Adipocyte (in vitro differentiated cells): ENCODE measurements around the gene CYTIP.

Experiments used
- DNase-seq: peaks from one replicate; pipeline ENCODE4 v3.0.0-alpha.2; 2015; ENCODE audit warnings: low read depth
- H3K27me3 ChIP-seq: replicated peaks from 2 replicates; pipeline ENCODE4 v1.7.0; 2013; ENCODE audit warnings: mild to moderate bottlenecking, low read length, moderate library complexity; ENCODE audit not compliant: control insufficient read depth, insufficient read depth
- H3K36me3 ChIP-seq: 2 replicates; pipeline ENCODE4 v1.7.0; 2013; ENCODE audit warnings: low read length, mild to moderate bottlenecking, moderate library complexity; ENCODE audit not compliant: control insufficient read depth, insufficient read depth, severe bottlenecking
- H3K4me1 ChIP-seq: 2 replicates; pipeline ENCODE4 v1.7.0; 2013; ENCODE audit warnings: mild to moderate bottlenecking, low read length, moderate library complexity; ENCODE audit not compliant: control insufficient read depth, insufficient read depth
- H3K4me3 ChIP-seq: 2 replicates; pipeline ENCODE4 v1.7.0; 2013; ENCODE audit warnings: mild to moderate bottlenecking, low read length, moderate library complexity
- H3K9ac ChIP-seq: 2 replicates; pipeline ENCODE4 v1.7.0; 2013; ENCODE audit warnings: mild to moderate bottlenecking, low read length, moderate library complexity
- H3K9me3 ChIP-seq: 2 replicates; pipeline ENCODE4 v1.7.0; 2013; ENCODE audit warnings: mild to moderate bottlenecking, low read length, moderate library complexity; ENCODE audit not compliant: control insufficient read depth

CYTIP gene

DNA sequence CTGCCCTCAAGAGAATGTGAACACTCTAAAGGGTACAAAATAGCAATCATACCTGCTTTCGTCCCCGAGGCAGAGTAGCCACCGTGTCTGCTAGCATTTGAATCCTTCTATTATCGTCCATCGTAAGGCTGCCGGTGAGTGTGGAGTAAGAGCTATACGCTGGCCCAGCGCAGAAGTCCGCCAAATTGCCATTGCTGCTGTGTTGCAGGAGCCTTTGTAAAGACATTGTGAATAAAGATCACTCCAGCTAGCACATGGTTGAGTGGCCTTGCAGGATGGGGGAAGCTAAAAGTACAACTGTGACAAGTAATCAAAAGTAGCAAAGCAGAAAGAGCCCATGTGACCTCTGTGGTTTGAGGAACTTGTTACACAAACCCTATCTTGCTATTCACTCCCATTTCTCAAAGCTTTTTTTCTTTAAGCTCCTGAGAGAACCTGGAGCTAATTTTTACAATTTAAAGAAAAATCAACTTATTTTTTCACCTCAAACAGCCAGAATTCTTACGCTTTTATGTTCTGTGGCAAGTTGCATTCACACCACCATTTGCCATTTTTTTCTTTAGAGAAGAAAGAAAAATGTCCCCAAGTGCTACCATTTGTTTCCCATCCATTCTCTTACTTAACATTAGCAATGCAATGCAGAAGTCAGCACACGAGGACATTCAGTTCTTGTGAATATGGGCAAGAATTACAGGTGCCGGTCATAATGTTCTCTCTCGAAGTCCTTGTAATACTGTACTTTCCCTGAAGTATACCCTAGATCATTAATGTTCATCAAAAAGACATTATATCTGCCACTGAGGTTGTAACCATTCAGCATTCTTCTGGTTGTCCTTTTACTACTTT, at the start of gene CYTIP:
CYTIP (minus strand) TSS at position 295 of the 846 bp plus-strand sequence; CDS start at position 226, 69 bp downstream.
- peaks cover 17% of the 10 kb centered on the region for H3K4me1 ChIP-seq
- H3K36me3 ChIP-seq = no peaks in the 10 kb centered on the region
- no peak for DNase-seq
- H3K27me3 ChIP-seq = no peaks in the 10 kb centered on the region
- H3K9ac ChIP-seq = no peak within 1 kb of the TSS
- H3K4me3 ChIP-seq = no peak within 1 kb of the TSS
- H3K9me3 ChIP-seq = no peaks in the 10 kb centered on the region

DNA sequence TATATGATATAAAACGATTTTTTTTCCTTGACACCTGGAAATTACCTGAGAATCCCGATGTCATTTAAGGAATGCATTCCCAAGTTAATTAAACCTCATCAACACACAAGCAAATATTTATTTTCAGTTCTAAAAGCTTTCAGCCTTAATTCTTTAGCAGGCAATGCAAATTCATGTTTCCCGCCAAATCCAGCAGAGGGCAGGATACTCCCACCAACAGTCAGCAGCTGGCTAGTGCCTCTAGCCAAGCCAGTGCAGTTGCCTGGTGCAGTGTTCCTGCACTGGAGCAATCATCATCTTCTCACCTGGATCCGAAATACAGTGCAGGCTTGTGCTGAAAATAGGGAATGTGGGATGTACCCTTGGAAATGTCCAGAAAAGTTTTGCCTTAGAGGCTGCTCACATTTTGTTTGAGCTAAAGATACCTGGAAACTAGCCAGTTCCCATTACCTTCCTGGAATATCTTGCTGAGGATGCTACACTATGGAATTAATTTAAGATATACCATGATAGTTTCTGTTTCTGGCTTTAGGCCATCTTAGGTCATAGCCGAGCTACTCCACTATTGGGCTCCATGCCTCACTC, 48.4 kb upstream of the CYTIP start:
- Histone ChIP-seq H3K9me3 (no peaks in the 10 kb centered on the region), H3K9ac (no peak overlapping the region), H3K4me3 (no peak overlapping the region), H3K36me3 (no peaks in the 10 kb centered on the region), H3K27me3 (no peaks in the 10 kb centered on the region), H3K4me1 (no peaks in the 10 kb centered on the region)
- peak; percentile 74 for DNase-seq

DNA sequence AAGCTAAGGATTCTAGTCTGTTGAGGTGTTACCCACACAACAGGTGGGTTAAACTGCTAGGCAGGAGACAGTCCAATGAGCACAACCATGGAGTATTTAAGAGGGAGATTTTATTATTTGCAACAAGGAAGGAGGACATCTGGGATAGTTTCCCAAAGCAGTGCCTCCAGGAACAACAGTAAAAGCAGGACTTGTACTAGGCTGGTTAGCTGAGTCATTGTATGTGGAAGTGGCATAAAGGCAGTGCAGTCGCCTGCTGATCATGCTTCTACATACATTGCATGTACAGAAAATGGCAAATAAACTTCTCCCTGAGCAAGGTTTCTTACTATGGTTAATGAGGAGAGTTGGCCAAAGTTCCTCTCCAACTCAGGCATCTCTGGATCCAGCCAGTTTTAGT, 46.1 kb upstream of the CYTIP start:
- DNase-seq = no peak
- no peaks in the 10 kb centered on the region for H3K36me3 ChIP-seq
- H3K9ac ChIP-seq = no peak overlapping the region
- H3K4me3 ChIP-seq = no peak overlapping the region
- H3K9me3 ChIP-seq = no peaks in the 10 kb centered on the region
- no peaks in the 10 kb centered on the region for H3K27me3 ChIP-seq
- no peaks in the 10 kb centered on the region for H3K4me1 ChIP-seq

DNA sequence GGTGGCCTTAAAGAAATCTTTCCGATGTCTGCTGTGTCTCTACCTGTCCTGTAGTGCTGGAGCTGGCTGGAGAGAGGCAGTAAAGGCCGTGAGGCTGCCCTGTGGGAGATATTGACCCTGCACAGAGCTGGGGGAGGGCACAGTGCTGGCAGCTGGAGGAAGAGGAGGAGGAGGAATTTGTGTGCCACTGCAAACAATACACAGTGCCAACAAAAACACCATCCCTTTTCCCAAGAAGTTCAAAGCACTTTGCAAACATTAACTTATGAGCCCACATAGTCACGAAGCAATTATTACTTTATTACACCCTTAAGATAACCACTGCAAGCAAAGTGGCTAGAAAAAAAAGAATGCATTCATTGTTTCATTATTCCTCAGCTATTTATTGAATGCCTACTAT, 45.0 kb upstream of the CYTIP start:
- DNase-seq = no peak
- Histone ChIP-seq H3K4me1 (no peaks in the 10 kb centered on the region), H3K36me3 (no peaks in the 10 kb centered on the region), H3K4me3 (no peak overlapping the region), H3K27me3 (no peaks in the 10 kb centered on the region), H3K9me3 (no peaks in the 10 kb centered on the region), H3K9ac (no peak overlapping the region)

DNA sequence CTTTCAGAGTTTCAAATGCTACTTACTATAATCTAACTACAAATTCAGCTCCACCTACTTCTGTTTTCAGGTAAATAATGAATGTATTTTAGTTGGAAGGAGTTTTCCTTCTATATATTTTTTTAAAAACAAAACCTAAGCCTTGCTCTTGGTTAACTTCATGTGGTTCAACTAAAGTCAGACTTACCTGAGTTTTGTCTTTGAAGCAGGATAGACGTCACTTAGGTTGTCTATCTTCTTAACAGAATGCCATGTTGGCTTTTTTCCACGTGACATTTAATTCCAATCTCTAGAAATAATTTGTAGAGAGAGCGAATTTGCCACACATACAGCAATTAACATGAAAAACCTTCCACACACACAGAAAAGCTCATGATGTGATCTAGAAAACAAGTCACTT, 43.9 kb upstream of the CYTIP start:
- H3K4me1 ChIP-seq = no peaks in the 10 kb centered on the region
- no peak overlapping the region for H3K4me3 ChIP-seq
- no peaks in the 10 kb centered on the region for H3K36me3 ChIP-seq
- H3K27me3 ChIP-seq = no peaks in the 10 kb centered on the region
- H3K9me3 ChIP-seq = no peaks in the 10 kb centered on the region
- DNase-seq = no peak
- H3K9ac ChIP-seq = no peak overlapping the region

DNA sequence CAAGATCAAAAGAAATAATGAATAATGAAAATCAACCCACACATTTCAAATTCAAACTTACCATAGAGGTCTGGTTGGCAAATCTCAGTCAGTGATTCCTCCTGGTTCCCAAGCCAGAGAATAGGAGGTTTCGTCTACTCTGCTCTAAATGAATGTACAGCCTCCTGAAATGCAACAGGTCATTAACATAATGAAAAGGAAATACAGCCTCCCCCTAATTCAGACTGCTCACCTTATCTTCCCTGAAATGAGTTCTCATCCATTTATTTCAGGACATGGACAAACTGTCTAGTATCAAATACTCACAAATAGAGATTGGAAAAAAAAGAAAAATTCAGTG, 43.4 kb upstream of the CYTIP start:
- no peaks in the 10 kb centered on the region for H3K4me1 ChIP-seq
- no peak for DNase-seq
- no peaks in the 10 kb centered on the region for H3K27me3 ChIP-seq
- H3K9ac ChIP-seq = no peak overlapping the region
- no peaks in the 10 kb centered on the region for H3K9me3 ChIP-seq
- no peaks in the 10 kb centered on the region for H3K36me3 ChIP-seq
- H3K4me3 ChIP-seq = no peak overlapping the region

DNA sequence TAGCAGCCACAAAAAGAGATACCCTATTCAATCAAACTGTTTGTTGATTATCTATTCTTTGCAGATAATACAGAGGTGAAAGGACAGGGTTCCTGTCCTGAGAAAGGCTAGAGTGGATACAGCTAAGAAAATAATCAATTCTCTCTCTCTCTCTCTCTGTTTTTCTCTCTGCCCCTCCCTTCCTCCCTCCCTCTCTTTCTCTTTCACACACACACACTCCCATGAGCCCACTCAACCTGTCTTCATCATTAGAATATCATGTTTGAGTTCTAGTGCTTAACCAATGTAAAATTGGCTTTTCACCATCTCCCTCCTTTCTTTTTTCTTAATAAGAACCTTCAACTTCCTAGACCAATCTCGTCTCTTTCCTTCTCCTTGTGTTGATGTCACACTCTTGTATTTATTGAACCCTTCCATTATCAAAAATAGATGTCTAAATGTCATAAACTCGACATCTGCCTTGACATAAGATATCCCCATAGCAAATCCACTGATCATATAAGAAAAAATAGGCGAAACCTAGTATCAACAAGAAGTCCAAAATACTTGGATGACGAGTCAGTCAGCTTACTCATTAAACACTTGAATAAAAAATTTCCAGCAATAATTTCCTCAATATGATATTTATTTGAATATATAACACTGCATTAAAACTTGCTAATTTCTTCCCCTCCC, 42.8 kb upstream of the CYTIP start:
- H3K36me3 ChIP-seq = no peaks in the 10 kb centered on the region
- H3K9ac ChIP-seq = no peak overlapping the region
- DNase-seq = peak; percentile 24
- H3K27me3 ChIP-seq = no peaks in the 10 kb centered on the region
- no peaks in the 10 kb centered on the region for H3K4me1 ChIP-seq
- no peak overlapping the region for H3K4me3 ChIP-seq
- no peaks in the 10 kb centered on the region for H3K9me3 ChIP-seq

DNA sequence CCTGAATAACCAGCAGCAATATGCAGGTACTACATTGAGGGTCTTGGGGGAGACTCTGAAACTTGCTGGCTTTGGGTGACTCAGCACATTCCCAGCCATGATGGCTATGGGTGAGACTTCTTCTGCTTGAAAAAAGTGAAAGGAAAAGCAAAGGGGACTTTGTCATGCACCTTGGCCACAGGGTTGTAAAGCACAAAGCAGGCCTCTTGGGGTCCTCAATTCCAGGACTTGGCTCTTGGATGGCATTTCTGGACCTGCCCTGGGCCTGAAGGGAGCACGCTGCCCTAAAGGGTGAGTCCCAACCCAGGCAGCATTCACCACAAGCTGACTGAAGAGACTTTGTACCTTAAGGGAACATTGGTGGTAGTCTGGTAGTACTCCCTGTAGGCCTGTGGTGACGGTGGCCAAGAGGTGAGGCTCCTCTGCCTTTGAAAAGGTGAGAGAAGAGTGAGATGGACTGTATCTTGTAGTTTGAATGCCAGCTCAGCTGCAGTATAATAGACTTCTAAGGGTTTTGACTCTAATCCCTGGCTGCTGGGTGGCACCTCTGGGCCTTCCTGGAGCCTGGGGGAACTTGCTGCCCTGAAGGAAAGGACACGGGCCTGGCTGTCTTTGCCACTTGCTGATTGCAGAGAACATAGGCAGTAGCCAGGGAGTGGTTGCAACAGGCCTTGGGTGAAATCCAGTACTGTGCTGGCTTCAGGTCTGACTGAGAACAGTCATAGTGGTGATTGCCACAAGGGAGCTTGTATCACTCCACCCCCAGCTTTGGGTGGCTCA, 36.5 kb upstream of the CYTIP start:
- peak; percentile 83 for DNase-seq
- no peaks in the 10 kb centered on the region for H3K27me3 ChIP-seq
- peaks cover 25% of the 10 kb centered on the region for H3K4me1 ChIP-seq
- no peaks in the 10 kb centered on the region for H3K36me3 ChIP-seq
- peak overlapping the region; percentile 13 for H3K9ac ChIP-seq
- peak overlapping the region; percentile 46 for H3K4me3 ChIP-seq
- H3K9me3 ChIP-seq = no peaks in the 10 kb centered on the region

DNA sequence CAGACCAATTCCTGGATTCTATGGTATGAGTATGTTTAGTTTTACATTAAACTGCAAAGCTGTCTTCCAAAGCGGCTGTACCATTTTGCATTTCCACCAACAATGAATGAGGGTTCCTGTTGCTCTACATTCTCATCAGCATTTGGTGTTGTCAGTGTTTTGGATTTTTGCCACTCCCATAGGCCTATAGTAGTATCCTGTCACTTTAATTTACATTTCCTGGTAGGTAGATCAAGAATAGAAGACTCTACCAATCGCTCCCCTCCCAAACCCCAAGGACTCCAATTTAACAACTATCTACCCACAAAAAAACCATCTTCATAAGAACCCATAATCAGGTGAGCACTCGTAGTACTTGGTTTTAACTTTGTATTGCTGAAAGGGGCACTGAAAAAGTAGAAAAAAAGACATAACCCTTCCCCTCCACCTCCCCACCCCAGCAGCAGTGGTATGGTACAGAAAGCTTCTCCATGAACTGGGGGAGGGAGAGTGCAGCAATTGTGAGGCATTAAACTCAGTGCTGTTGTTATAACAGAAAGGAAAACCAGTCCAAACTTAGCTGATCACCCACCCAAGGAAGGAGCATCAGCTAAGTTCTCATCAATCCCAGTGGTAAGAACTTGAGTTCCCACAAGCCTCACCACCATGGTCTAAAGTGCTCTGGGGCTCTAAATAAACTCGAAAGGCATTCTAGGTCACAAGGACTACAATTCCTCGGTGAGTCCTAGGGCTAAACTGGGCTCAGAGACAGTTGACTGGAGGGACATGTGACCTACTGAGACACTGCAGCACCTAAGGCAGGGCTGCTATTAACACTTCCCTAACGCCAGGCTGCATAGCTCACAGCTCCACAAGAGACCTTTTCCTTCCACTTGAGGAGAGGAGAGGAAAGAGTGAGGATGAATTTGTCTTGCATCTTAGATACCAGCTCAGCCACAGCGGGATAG, 35.5 kb upstream of the CYTIP start:
- H3K27me3 ChIP-seq = no peaks in the 10 kb centered on the region
- no peaks in the 10 kb centered on the region for H3K36me3 ChIP-seq
- no peak overlapping the region for H3K9ac ChIP-seq
- no peak overlapping the region for H3K4me3 ChIP-seq
- peaks cover 25% of the 10 kb centered on the region for H3K4me1 ChIP-seq
- DNase-seq = no peak
- no peaks in the 10 kb centered on the region for H3K9me3 ChIP-seq

DNA sequence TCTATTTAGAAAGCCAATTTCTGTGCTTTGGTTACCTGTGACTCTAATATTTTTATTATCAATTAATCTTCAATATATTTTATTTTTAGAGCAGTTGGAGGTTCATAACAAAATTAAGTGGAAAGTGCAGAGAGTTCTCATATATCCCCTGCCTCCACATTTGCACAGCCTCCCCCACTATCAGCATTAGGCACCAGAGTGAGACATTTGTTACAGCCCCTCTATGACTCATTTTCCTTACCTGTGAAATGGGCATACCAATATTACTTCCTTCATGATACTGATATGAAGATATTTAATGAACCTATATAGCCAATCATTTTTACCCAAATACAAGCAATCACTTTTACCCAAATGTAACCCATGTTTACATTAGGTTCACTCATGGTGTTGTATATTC, 34.0 kb upstream of the CYTIP start:
- Histone ChIP-seq H3K4me3 (no peak overlapping the region), H3K9me3 (no peaks in the 10 kb centered on the region), H3K36me3 (no peaks in the 10 kb centered on the region), H3K4me1 (peaks cover 25% of the 10 kb centered on the region), H3K27me3 (no peaks in the 10 kb centered on the region), H3K9ac (no peak overlapping the region)
- DNase-seq = no peak
